WERI-Rb-1 (cell line): Measurements from ENCODE around the gene SLC35B4.

Experiments
- DNase-seq: peaks from one replicate; pipeline ENCODE4 v3.0.0-alpha.2; 2020
- H3K27ac ChIP-seq: fragments of 250-450 bp; sonication (Bioruptor Pico); 2 replicates; pipeline ENCODE4 v1.5.1; 2020; ENCODE audit warnings: mild to moderate bottlenecking, moderate library complexity
- H3K27me3 ChIP-seq: fragments of 250-450 bp; sonication (Bioruptor Pico); 2 replicates; pipeline ENCODE4 v1.5.1; 2021; ENCODE audit warnings: mild to moderate bottlenecking, low read depth, moderate library complexity; ENCODE audit not compliant: insufficient read depth, severe bottlenecking
- H3K36me3 ChIP-seq: fragments of 250-450 bp; sonication (Bioruptor Pico); 2 replicates; pipeline ENCODE4 v1.5.1; 2020; ENCODE audit warnings: mild to moderate bottlenecking, moderate library complexity
- H3K4me3 ChIP-seq: 2 replicates; pipeline ENCODE4 v1.5.1; 2011; ENCODE audit warnings: low read depth, mild to moderate bottlenecking, control low read depth, low read length
- H3K9me3 ChIP-seq: fragments of 250-450 bp; sonication (Bioruptor Pico); 2 replicates; pipeline ENCODE4 v1.5.1; 2021; ENCODE audit warnings: mild to moderate bottlenecking, moderate library complexity; ENCODE audit not compliant: severe bottlenecking
- CTCF ChIP-seq: IDR thresholded peaks from 2 replicates; pipeline ENCODE4 v1.5.1; 2011; ENCODE audit warnings: low read depth, mild to moderate bottlenecking, control low read depth, inconsistent platforms, low read length

SLC35B4 gene

GRCh38 chr7:134359787-134360432 is 43.2 kb upstream of the SLC35B4 start:
- no peak overlapping the region for H3K4me3 ChIP-seq
- no peaks in the 10 kb centered on the region for H3K27me3 ChIP-seq
- DNase-seq = peak; percentile 43
- H3K9me3 ChIP-seq = no peaks in the 10 kb centered on the region
- no peak for TF ChIP-seq CTCF
- peak overlapping the region; percentile 57 for H3K27ac ChIP-seq
- no peaks in the 10 kb centered on the region for H3K36me3 ChIP-seq

- Histone ChIP-seq H3K9me3 (no peaks in the 10 kb centered on the region), H3K27ac (peak overlapping the region; percentile 10; the same call in 1 of the 2 replicates), H3K27me3 (no peaks in the 10 kb centered on the region), H3K4me3 (no peak overlapping the region), H3K36me3 (no peaks in the 10 kb centered on the region)
- TF ChIP-seq CTCF = no peak
- DNase-seq = no peak
Observed at GRCh38 chr7:134357486-134357885, 40.8 kb upstream of the SLC35B4 start.

GRCh38 chr7:134356421-134356936 is 39.7 kb upstream of the SLC35B4 start:
- H3K27ac ChIP-seq = no peak overlapping the region
- DNase-seq = peak; percentile 33
- no peaks in the 10 kb centered on the region for H3K9me3 ChIP-seq
- no peak for TF ChIP-seq CTCF
- no peak overlapping the region for H3K4me3 ChIP-seq
- no peaks in the 10 kb centered on the region for H3K36me3 ChIP-seq
- no peaks in the 10 kb centered on the region for H3K27me3 ChIP-seq

GRCh38 chr7:134355927-134356326 is 39.2 kb upstream of the SLC35B4 start:
- Histone ChIP-seq H3K4me3 (no peak overlapping the region), H3K36me3 (no peaks in the 10 kb centered on the region), H3K27ac (no peak overlapping the region), H3K27me3 (no peaks in the 10 kb centered on the region), H3K9me3 (no peaks in the 10 kb centered on the region)
- no peak for DNase-seq
- no peak for TF ChIP-seq CTCF

GRCh38 chr7:134355004-134355525 is 38.3 kb upstream of the SLC35B4 start:
- TF ChIP-seq CTCF = no peak
- H3K27ac ChIP-seq = no peak overlapping the region
- H3K27me3 ChIP-seq = no peaks in the 10 kb centered on the region
- no peak for DNase-seq
- H3K9me3 ChIP-seq = no peaks in the 10 kb centered on the region
- H3K4me3 ChIP-seq = no peak overlapping the region
- H3K36me3 ChIP-seq = no peaks in the 10 kb centered on the region
